Dendritic cell treated with granulocyte-macrophage colony-stimulating factor and Interleukin-4, amounts not matched to agents 40 ng/mL and 50 ng/mL, for 4 days (primary cell): ENCODE measurements around the gene ROR1.

Experiments
- H3K27ac Mint-ChIP-seq: one replicate; pipeline ENCODE4 v1.8.0; 2022; ENCODE audit warnings: mild to moderate bottlenecking, mixed read lengths
- H3K27me3 Mint-ChIP-seq: one replicate; pipeline ENCODE4 v1.8.0; 2022; ENCODE audit warnings: mild to moderate bottlenecking, mixed read lengths
- H3K36me3 Mint-ChIP-seq: one replicate; pipeline ENCODE4 v1.8.0; 2022; ENCODE audit warnings: low read depth, mixed read lengths
- H3K4me1 Mint-ChIP-seq: one replicate; pipeline ENCODE4 v1.8.0; 2022; ENCODE audit warnings: low read depth, mixed read lengths
- H3K4me3 Mint-ChIP-seq: one replicate; pipeline ENCODE4 v1.8.0; 2022; ENCODE audit warnings: mild to moderate bottlenecking, moderate library complexity, mixed read lengths
- H3K9me3 Mint-ChIP-seq: one replicate; pipeline ENCODE4 v1.8.0; 2022; ENCODE audit warnings: mixed read lengths
- intact Hi-C: fragments of 100-400 bp; cut with micrococcal nuclease; formaldehyde crosslinking; loops from one replicate; pipeline ENCODE4 v1.15.0; 2022

The ROR1 gene

GRCh38 chr1:63968663-63969440 is 195.0 kb downstream of the ROR1 start:
- intact Hi-C loops, result no loop called here
- Mint-ChIP-seq H3K36me3 (no peaks in the 10 kb centered on the region), H3K4me3 (no peak overlapping the region), H3K27me3 (no peaks in the 10 kb centered on the region), H3K9me3 (no peaks in the 10 kb centered on the region), H3K27ac (no peak overlapping the region), H3K4me1 (no peaks in the 10 kb centered on the region)

GRCh38 chr1:63969441-63969901 is 195.7 kb downstream of the ROR1 start:
- Mint-ChIP-seq H3K27me3 (no peaks in the 10 kb centered on the region), H3K4me1 (no peaks in the 10 kb centered on the region), H3K4me3 (no peak overlapping the region), H3K9me3 (no peaks in the 10 kb centered on the region), H3K27ac (no peak overlapping the region), H3K36me3 (no peaks in the 10 kb centered on the region)
- intact Hi-C loops, result no loop called here

GRCh38 chr1:63971557-63971956 is 197.7 kb downstream of the ROR1 start:
- Mint-ChIP-seq H3K4me3 (no peak overlapping the region), H3K9me3 (no peaks in the 10 kb centered on the region), H3K4me1 (no peaks in the 10 kb centered on the region), H3K36me3 (no peaks in the 10 kb centered on the region), H3K27me3 (no peaks in the 10 kb centered on the region), H3K27ac (no peak overlapping the region)
- intact Hi-C loops, result no loop called here

GRCh38 chr1:63973005-63973419 is 199.2 kb downstream of the ROR1 start:
- no peaks in the 10 kb centered on the region for H3K4me1 Mint-ChIP-seq
- intact Hi-C loops, result no loop called here
- no peak overlapping the region for H3K4me3 Mint-ChIP-seq
- no peaks in the 10 kb centered on the region for H3K27me3 Mint-ChIP-seq
- H3K27ac Mint-ChIP-seq, result no peak overlapping the region
- H3K36me3 Mint-ChIP-seq, result no peaks in the 10 kb centered on the region
- no peaks in the 10 kb centered on the region for H3K9me3 Mint-ChIP-seq

- Mint-ChIP-seq H3K4me1 (no peaks in the 10 kb centered on the region), H3K36me3 (no peaks in the 10 kb centered on the region), H3K4me3 (no peak overlapping the region), H3K27ac (no peak overlapping the region), H3K9me3 (no peaks in the 10 kb centered on the region), H3K27me3 (no peaks in the 10 kb centered on the region)
- intact Hi-C loops, result no loop called here
Measured at GRCh38 chr1:63974966-63975365, 201.1 kb downstream of the ROR1 start.

GRCh38 chr1:63975481-63975880 is 201.7 kb downstream of the ROR1 start:
- H3K9me3 Mint-ChIP-seq, result no peaks in the 10 kb centered on the region
- intact Hi-C loops, result no loop called here
- H3K27ac Mint-ChIP-seq, result no peak overlapping the region
- H3K4me3 Mint-ChIP-seq, result no peak overlapping the region
- H3K36me3 Mint-ChIP-seq, result no peaks in the 10 kb centered on the region
- no peaks in the 10 kb centered on the region for H3K4me1 Mint-ChIP-seq
- no peaks in the 10 kb centered on the region for H3K27me3 Mint-ChIP-seq

GRCh38 chr1:63976006-63976405 is 202.2 kb downstream of the ROR1 start:
- H3K36me3 Mint-ChIP-seq, result no peaks in the 10 kb centered on the region
- H3K4me1 Mint-ChIP-seq, result no peaks in the 10 kb centered on the region
- no peak overlapping the region for H3K4me3 Mint-ChIP-seq
- no peaks in the 10 kb centered on the region for H3K27me3 Mint-ChIP-seq
- intact Hi-C loops, result no loop called here
- no peaks in the 10 kb centered on the region for H3K9me3 Mint-ChIP-seq
- H3K27ac Mint-ChIP-seq, result no peak overlapping the region

GRCh38 chr1:63977466-63977865 is 203.6 kb downstream of the ROR1 start:
- Mint-ChIP-seq H3K27me3 (no peaks in the 10 kb centered on the region), H3K4me3 (no peak overlapping the region), H3K27ac (no peak overlapping the region), H3K36me3 (no peaks in the 10 kb centered on the region), H3K9me3 (no peaks in the 10 kb centered on the region), H3K4me1 (no peaks in the 10 kb centered on the region)
- intact Hi-C loops, result no loop called here

GRCh38 chr1:63980740-63981407 is 207.1 kb downstream of the ROR1 start:
- no peaks in the 10 kb centered on the region for H3K36me3 Mint-ChIP-seq
- no peaks in the 10 kb centered on the region for H3K9me3 Mint-ChIP-seq
- H3K27me3 Mint-ChIP-seq, result no peaks in the 10 kb centered on the region
- H3K4me3 Mint-ChIP-seq, result no peak overlapping the region
- H3K27ac Mint-ChIP-seq, result no peak overlapping the region
- intact Hi-C loops, result no loop called here
- no peaks in the 10 kb centered on the region for H3K4me1 Mint-ChIP-seq

- intact Hi-C loops, result no loop called here
- Mint-ChIP-seq H3K4me1 (no peaks in the 10 kb centered on the region), H3K9me3 (no peaks in the 10 kb centered on the region)
Measured at GRCh38 chr1:63981408-63981773, 207.6 kb downstream of the ROR1 start.

GRCh38 chr1:63982201-63982600 is 208.4 kb downstream of the ROR1 start:
- no peaks in the 10 kb centered on the region for H3K27me3 Mint-ChIP-seq
- no peaks in the 10 kb centered on the region for H3K36me3 Mint-ChIP-seq
- intact Hi-C loops, result no loop called here
- no peak overlapping the region for H3K27ac Mint-ChIP-seq
- no peaks in the 10 kb centered on the region for H3K9me3 Mint-ChIP-seq
- H3K4me1 Mint-ChIP-seq, result no peaks in the 10 kb centered on the region
- H3K4me3 Mint-ChIP-seq, result no peak overlapping the region

More at GRCh38 chr1:63981408-63981773, 207.6 kb downstream of the ROR1 start:
- H3K27ac Mint-ChIP-seq, result no peak overlapping the region
- H3K4me3 Mint-ChIP-seq, result no peak overlapping the region
- H3K27me3 Mint-ChIP-seq, result no peaks in the 10 kb centered on the region
- no peaks in the 10 kb centered on the region for H3K36me3 Mint-ChIP-seq

GRCh38 chr1:63983391-63984256 is 209.8 kb downstream of the ROR1 start:
- H3K27me3 Mint-ChIP-seq, result no peaks in the 10 kb centered on the region
- no peak overlapping the region for H3K27ac Mint-ChIP-seq
- intact Hi-C loops, result no loop called here
- H3K9me3 Mint-ChIP-seq, result no peaks in the 10 kb centered on the region
- H3K4me3 Mint-ChIP-seq, result no peak overlapping the region
- H3K4me1 Mint-ChIP-seq, result no peaks in the 10 kb centered on the region
- no peaks in the 10 kb centered on the region for H3K36me3 Mint-ChIP-seq

- H3K4me3 Mint-ChIP-seq, result no peak overlapping the region
- no peaks in the 10 kb centered on the region for H3K9me3 Mint-ChIP-seq
- no peak overlapping the region for H3K27ac Mint-ChIP-seq
- no peaks in the 10 kb centered on the region for H3K27me3 Mint-ChIP-seq
- no peaks in the 10 kb centered on the region for H3K4me1 Mint-ChIP-seq
- intact Hi-C loops, result no loop called here
- no peaks in the 10 kb centered on the region for H3K36me3 Mint-ChIP-seq
Measured at GRCh38 chr1:63984257-63984929, 210.6 kb downstream of the ROR1 start.

- no peaks in the 10 kb centered on the region for H3K4me1 Mint-ChIP-seq
- no peaks in the 10 kb centered on the region for H3K27me3 Mint-ChIP-seq
- H3K36me3 Mint-ChIP-seq, result no peaks in the 10 kb centered on the region
- no peaks in the 10 kb centered on the region for H3K9me3 Mint-ChIP-seq
- H3K27ac Mint-ChIP-seq, result no peak overlapping the region
- H3K4me3 Mint-ChIP-seq, result no peak overlapping the region
- intact Hi-C loops, result no loop called here
Measured at GRCh38 chr1:63984930-63985290, 211.1 kb downstream of the ROR1 start.
